Mucosa of gallbladder (tissue), 1 donor: Measurements from ENCODE around the gene LIPC. TPM values are rescaled to one million over a fixed set of nuclear protein-coding genes. Genes with fewer than 3 reads are reported as not detected.

Experiments
- DNase-seq: peaks from one replicate; pipeline ENCODE4 v3.0.0-alpha.2; 2020; ENCODE audit warnings: low spot score
- total RNA-seq: library from RNA; stranded (reverse); gene quantifications from one replicate; pipeline ENCODE4 v1.2.1, GENCODE V29; 2021
- donor health status: DM: no; HTN: no; CAD: no.

LIPC gene
- total RNA-seq, 1 donor from 2014 or later: 0.58 TPM

- DNase-seq: no peak
Measured at GRCh38 chr15:58554758-58555157, 123.0 kb downstream of the LIPC start.

- no peak for DNase-seq
Measured at GRCh38 chr15:58555162-58556027, 123.6 kb downstream of the LIPC start.

GRCh38 chr15:58556028-58556361 is 124.2 kb downstream of the LIPC start:
- DNase-seq: no peak

GRCh38 chr15:58556541-58556940 is 124.8 kb downstream of the LIPC start:
- no peak for DNase-seq

- DNase-seq: no peak
Measured at GRCh38 chr15:58558777-58559176, 127.0 kb downstream of the LIPC start.

GRCh38 chr15:58559904-58560588 is 128.3 kb downstream of the LIPC start:
- DNase-seq: no peak

GRCh38 chr15:58561321-58561720 is 129.5 kb downstream of the LIPC start:
- no peak for DNase-seq

- no peak for DNase-seq
Measured at GRCh38 chr15:58562135-58562534, 130.3 kb downstream of the LIPC start.

GRCh38 chr15:58564981-58565380 is 133.2 kb downstream of the LIPC start:
- no peak for DNase-seq

GRCh38 chr15:58565619-58566018 is 133.8 kb downstream of the LIPC start:
- no peak for DNase-seq

- no peak for DNase-seq
Measured at GRCh38 chr15:58566029-58566428, 134.2 kb downstream of the LIPC start.

GRCh38 chr15:58568157-58568571 is 136.4 kb downstream of the LIPC start:
- DNase-seq: peak; percentile 70

GRCh38 chr15:58569455-58569854 is 137.7 kb downstream of the LIPC start:
- DNase-seq: no peak

GRCh38 chr15:58571491-58571890 is 139.7 kb downstream of the LIPC start:
- DNase-seq: no peak

- DNase-seq: no peak
Measured at GRCh38 chr15:58572521-58572920, 140.7 kb downstream of the LIPC start.

- no peak for DNase-seq
Measured at GRCh38 chr15:58573270-58573669, 141.5 kb downstream of the LIPC start.

- DNase-seq: peak; percentile 72
Measured at GRCh38 chr15:58574631-58575030, 142.8 kb downstream of the LIPC start.

- no peak for DNase-seq
Measured at GRCh38 chr15:58575045-58575786, 143.4 kb downstream of the LIPC start.

GRCh38 chr15:58576657-58577056 is 144.9 kb downstream of the LIPC start:
- DNase-seq: no peak

GRCh38 chr15:58582160-58582559 is 150.4 kb downstream of the LIPC start:
- no peak for DNase-seq

GRCh38 chr15:58583171-58583908 is 151.5 kb downstream of the LIPC start:
- DNase-seq: no peak
